ENCODE results near the gene PRPF39. TPM values are rescaled to one million over a fixed set of nuclear protein-coding genes. Genes with fewer than 3 reads are reported as not detected.
"Not testable (repeated sequence)": the region's sequence is repeated elsewhere in the genome, so short reads cannot be mapped to it uniquely, and the experiment has no call there.

Gene PRPF39
- total RNA-seq, 1 donor from 2014 or later, result 47.6 TPM

DNA sequence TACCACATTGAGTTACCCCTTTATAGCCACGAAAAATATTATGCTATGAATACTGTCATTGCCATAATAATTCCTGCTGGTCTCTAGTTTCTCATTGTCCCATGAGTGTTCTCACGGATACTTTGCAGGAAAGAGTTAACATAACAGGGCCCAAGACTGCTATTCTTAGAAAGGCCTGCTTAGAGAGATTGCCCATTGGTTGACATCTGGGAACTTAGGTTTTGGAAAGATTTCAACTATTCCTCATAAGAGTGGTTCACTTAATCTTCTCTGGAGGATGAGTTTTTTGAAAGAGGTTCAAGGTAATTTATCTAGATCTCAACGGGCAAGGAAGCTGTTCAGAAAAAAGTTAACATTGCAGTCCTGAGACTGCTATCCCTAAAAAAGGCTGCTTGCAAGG is 18.4 kb upstream of the PRPF39 start:
- intact Hi-C loops (cut with micrococcal nuclease), result no loop called here
- Mint-ChIP-seq H3K27me3 (ENCODE audit: low read depth) (no peaks in the 10 kb centered on the region), H3K36me3 (ENCODE audit: low read depth) (peaks cover 5% of the 10 kb centered on the region), H3K4me3 (ENCODE audit: low read depth) (no peak overlapping the region), H3K4me1 (ENCODE audit: low read depth) (peaks cover 7% of the 10 kb centered on the region), H3K9me3 (no peaks in the 10 kb centered on the region), H3K27ac (no peak overlapping the region)
- DNase-seq (ENCODE audit: low spot score), result no peak

DNA sequence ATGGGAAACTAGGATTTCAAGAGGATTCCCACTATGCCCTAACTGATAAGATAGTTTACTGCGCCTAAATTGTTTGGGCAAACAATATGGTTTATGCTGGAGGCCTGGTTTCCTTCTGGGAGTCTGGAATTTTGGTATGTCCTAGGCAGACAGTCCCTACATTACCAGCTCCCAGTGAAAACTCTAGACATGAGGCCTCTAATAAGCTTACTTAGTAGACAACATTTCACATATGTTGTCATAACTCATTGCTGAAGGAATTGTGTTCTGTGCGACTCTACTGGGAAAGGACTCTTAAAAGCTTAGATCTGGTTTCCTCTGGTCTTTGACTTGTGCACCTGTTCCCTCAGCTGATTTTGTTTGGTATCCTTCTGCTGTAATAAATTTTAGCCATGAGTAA is 18.0 kb upstream of the PRPF39 start:
- Mint-ChIP-seq H3K4me1 (ENCODE audit: low read depth) (peaks cover 7% of the 10 kb centered on the region), H3K36me3 (ENCODE audit: low read depth) (peaks cover 5% of the 10 kb centered on the region), H3K4me3 (ENCODE audit: low read depth) (no peak overlapping the region), H3K27me3 (ENCODE audit: low read depth) (no peaks in the 10 kb centered on the region), H3K9me3 (no peaks in the 10 kb centered on the region), H3K27ac (no peak overlapping the region)
- intact Hi-C loops (cut with micrococcal nuclease), result no loop called here
- DNase-seq (ENCODE audit: low spot score), result no peak

DNA sequence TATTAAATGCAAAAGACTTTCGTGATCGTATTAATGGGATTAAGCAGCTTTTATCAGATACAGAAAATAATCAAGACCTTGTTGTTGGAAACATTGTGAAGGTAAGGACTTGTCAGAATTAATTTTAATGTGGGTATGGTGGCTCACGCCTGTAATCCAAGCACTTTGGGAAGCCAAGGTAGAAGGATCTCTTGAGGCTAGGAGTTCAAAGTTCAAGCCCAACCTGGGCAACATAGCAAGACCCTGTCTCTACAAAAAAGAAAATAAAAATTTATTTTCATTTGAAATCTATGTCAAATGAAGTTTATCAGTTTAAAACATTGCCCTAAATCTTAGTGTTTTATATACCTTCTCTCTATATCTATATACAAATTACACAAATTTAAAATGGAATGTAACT is 17.2 kb upstream of the PRPF39 start:
- no peak for DNase-seq (ENCODE audit: low spot score)
- intact Hi-C loops (cut with micrococcal nuclease), result no loop called here
- Mint-ChIP-seq H3K27me3 (ENCODE audit: low read depth) (no peaks in the 10 kb centered on the region), H3K4me1 (ENCODE audit: low read depth) (peaks cover 7% of the 10 kb centered on the region), H3K27ac (no peak overlapping the region), H3K9me3 (no peaks in the 10 kb centered on the region), H3K36me3 (ENCODE audit: low read depth) (peaks cover 5% of the 10 kb centered on the region), H3K4me3 (ENCODE audit: low read depth) (no peak overlapping the region)

DNA sequence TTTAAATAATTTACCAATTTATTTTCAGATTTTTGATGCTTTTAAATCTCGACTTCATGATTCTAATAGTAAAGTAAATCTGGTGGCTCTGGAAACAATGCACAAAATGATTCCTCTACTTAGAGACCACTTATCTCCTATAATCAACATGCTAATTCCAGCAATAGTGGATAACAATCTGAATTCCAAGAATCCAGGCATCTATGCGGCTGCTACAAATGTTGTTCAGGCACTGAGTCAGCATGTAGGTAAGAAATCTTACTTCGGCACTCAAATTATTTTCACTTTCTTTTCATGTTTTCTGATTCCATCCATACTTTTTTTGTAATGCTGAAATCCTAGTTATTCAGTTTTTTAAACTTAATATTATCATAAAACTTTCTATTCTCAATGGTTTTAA is 15.5 kb upstream of the PRPF39 start:
- H3K36me3 Mint-ChIP-seq (ENCODE audit: low read depth), result peaks cover 5% of the 10 kb centered on the region
- intact Hi-C loops (cut with micrococcal nuclease), result no loop called here
- no peak overlapping the region for H3K27ac Mint-ChIP-seq
- H3K4me3 Mint-ChIP-seq (ENCODE audit: low read depth), result no peak overlapping the region
- H3K4me1 Mint-ChIP-seq (ENCODE audit: low read depth), result peaks cover 7% of the 10 kb centered on the region
- no peak for DNase-seq (ENCODE audit: low spot score)
- no peaks in the 10 kb centered on the region for H3K9me3 Mint-ChIP-seq
- H3K27me3 Mint-ChIP-seq (ENCODE audit: low read depth), result no peaks in the 10 kb centered on the region

DNA sequence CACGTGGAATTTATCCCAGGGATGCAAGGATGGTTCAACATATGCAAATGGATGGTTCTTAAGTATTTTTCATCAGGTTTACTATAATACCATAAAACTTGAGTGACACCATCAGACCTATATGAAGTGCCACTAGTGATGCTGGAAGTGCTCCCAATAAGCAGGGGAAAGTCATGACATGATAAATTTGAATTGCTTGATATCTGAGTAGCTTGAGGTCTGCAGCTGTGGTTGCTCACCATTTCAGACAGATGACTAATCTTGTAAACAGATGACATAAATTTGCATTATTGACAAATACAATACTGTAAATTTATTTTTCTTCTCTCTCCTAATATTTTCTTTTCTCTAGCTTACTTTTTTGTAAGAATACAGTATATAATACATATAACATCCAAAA is 13.7 kb upstream of the PRPF39 start:
- H3K27ac Mint-ChIP-seq, result no peak overlapping the region
- H3K27me3 Mint-ChIP-seq (ENCODE audit: low read depth), result no peaks in the 10 kb centered on the region
- peaks cover 5% of the 10 kb centered on the region for H3K36me3 Mint-ChIP-seq (ENCODE audit: low read depth)
- peaks cover 7% of the 10 kb centered on the region for H3K4me1 Mint-ChIP-seq (ENCODE audit: low read depth)
- no peak for DNase-seq (ENCODE audit: low spot score)
- H3K9me3 Mint-ChIP-seq, result no peaks in the 10 kb centered on the region
- intact Hi-C loops (cut with micrococcal nuclease), result no loop called here
- H3K4me3 Mint-ChIP-seq (ENCODE audit: low read depth), result no peak overlapping the region

DNA sequence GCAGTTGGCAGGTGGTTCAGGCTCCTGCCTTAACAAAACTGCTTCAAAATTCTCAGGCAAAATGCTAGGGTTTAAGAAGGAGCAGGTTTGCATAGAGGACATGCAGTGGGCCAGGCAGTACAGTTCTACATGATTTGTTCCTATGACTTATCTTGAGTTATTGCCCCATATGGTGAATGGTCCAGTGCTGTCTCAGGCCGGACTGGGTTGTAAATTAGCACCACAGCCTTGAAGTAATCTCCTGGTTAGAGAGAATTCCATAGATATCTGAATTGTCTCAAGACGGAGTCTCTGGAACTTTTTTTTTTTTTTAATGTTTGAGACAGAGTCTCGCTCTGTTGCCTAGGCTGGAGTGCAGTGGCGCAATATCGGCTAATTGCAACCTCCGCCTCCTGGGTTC is 11.8 kb upstream of the PRPF39 start:
- no peaks in the 10 kb centered on the region for H3K9me3 Mint-ChIP-seq
- H3K27ac Mint-ChIP-seq, result no peak overlapping the region
- DNase-seq (ENCODE audit: low spot score), result no peak
- no peaks in the 10 kb centered on the region for H3K27me3 Mint-ChIP-seq (ENCODE audit: low read depth)
- intact Hi-C loops (cut with micrococcal nuclease), result no loop called here
- no peak overlapping the region for H3K4me3 Mint-ChIP-seq (ENCODE audit: low read depth)
- H3K4me1 Mint-ChIP-seq (ENCODE audit: low read depth), result peaks cover 7% of the 10 kb centered on the region
- peaks cover 5% of the 10 kb centered on the region for H3K36me3 Mint-ChIP-seq (ENCODE audit: low read depth)

DNA sequence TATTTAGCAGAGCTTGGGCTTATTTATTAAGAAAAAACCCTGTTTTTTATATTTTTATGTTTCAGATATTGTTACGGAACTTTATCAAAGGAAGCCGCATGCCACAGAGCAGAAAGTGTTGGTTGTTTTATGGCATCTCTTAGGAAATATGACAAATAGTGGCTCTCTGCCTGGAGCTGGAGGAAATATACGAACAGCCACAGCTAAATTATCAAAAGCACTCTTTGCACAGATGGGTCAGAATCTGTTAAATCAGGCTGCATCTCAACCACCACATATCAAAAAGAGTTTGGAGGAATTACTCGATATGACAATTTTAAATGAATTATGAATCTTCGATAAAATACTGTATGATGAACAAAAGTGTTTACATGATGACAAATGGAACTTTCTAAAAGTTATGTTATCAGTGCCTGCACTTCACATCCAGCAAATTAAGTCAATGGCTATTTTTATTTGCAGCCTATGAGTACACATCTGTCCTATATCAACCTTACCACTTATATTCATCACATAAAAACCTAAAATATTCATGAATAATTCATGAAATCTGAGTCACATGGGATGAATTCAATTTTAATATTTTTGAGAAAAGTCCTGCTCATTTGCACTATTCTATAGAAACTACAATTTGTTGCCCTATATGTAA is 10.6 kb upstream of the PRPF39 start:
- H3K4me1 Mint-ChIP-seq (ENCODE audit: low read depth), result peaks cover 1% of the 10 kb centered on the region
- no peaks in the 10 kb centered on the region for H3K9me3 Mint-ChIP-seq
- no peak overlapping the region for H3K27ac Mint-ChIP-seq
- H3K27me3 Mint-ChIP-seq (ENCODE audit: low read depth), result no peaks in the 10 kb centered on the region
- intact Hi-C loops (cut with micrococcal nuclease), result no loop called here
- H3K36me3 Mint-ChIP-seq (ENCODE audit: low read depth), result peaks cover 2% of the 10 kb centered on the region
- H3K4me3 Mint-ChIP-seq (ENCODE audit: low read depth), result no peak overlapping the region
- DNase-seq (ENCODE audit: low spot score), result no peak

DNA sequence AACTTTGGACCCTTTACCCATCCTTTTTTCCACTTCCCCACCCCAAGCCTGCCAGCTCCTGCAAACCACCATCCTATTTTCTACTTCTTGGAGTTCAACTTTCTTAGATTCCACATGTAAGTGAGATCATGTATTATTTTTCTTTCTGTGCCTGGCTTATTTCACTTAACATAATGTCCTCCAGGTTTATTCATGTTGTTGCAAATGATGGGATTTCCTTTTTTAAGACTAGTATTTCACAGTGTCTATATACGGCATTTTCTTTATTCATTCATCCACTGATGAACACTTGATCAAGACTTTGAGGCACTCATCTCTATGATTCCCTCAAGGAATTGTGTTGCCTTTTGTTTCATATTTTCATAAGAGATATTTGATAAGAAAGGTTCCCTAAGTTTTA is 5.6 kb upstream of the PRPF39 start:
- peaks cover 7% of the 10 kb centered on the region for H3K4me1 Mint-ChIP-seq (ENCODE audit: low read depth)
- intact Hi-C loops (cut with micrococcal nuclease), result no loop called here
- H3K27me3 Mint-ChIP-seq (ENCODE audit: low read depth), result no peaks in the 10 kb centered on the region
- H3K4me3 Mint-ChIP-seq (ENCODE audit: low read depth), result no peak overlapping the region
- no peak overlapping the region for H3K27ac Mint-ChIP-seq
- DNase-seq (ENCODE audit: low spot score), result no peak
- H3K36me3 Mint-ChIP-seq (ENCODE audit: low read depth), result no peaks in the 10 kb centered on the region
- no peaks in the 10 kb centered on the region for H3K9me3 Mint-ChIP-seq

DNA sequence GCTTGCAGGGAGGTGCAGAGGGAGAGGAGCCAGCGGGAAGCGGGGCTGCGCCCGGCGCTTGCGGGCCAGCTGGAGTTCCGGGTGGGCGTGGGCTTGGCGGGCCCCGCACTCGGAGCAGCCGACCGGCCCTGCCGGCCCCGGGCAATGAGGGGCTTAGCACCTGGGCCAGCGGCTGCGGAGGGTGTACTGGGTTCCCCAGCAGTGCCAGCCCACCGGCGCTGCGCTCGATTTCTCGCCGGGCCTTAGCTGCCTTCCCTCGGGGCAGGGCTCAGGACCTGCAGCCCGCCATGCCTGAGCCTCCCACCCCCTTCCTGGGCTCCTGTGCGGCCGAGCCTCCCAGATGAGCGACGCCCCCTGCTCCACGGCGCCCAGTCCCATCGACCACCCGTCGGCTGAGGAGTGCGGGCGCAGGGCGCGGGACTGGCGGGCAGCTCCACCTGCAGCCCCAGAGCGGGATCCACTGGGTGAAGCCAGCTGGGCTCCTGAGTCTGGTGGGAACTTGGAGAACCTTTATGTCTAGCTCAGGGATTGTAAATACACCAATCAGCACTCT is 3.4 kb upstream of the PRPF39 start:
- DNase-seq (ENCODE audit: low spot score); H3K4me3 Mint-ChIP-seq (ENCODE audit: low read depth); H3K27me3 Mint-ChIP-seq (ENCODE audit: low read depth); intact Hi-C loops (cut with micrococcal nuclease); H3K36me3 Mint-ChIP-seq (ENCODE audit: low read depth); H3K9me3 Mint-ChIP-seq; H3K27ac Mint-ChIP-seq: not testable (repeated sequence)
- H3K4me1 Mint-ChIP-seq (ENCODE audit: low read depth), result peaks cover 16% of the 10 kb centered on the region

DNA sequence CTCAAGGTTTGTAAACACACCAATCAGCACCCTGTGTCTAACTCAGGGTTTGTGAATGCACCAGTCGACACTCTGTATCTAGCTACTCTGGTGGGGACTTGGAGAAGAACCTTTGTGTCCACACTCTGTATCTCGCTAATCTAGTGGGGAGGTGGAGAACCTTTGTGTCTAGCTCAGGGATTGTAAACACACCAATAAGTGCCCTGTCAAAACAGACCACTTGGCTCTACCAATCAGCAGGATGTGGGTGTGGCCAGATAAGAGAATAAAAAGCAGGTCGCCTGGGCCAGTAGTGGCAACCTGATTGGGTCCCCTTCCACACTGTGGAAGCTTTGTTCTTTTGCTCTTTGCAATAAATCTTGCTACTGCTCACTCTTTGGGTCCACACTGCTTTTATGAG is 2.8 kb upstream of the PRPF39 start:
- intact Hi-C loops (cut with micrococcal nuclease); H3K27me3 Mint-ChIP-seq (ENCODE audit: low read depth): not testable (repeated sequence)

DNA sequence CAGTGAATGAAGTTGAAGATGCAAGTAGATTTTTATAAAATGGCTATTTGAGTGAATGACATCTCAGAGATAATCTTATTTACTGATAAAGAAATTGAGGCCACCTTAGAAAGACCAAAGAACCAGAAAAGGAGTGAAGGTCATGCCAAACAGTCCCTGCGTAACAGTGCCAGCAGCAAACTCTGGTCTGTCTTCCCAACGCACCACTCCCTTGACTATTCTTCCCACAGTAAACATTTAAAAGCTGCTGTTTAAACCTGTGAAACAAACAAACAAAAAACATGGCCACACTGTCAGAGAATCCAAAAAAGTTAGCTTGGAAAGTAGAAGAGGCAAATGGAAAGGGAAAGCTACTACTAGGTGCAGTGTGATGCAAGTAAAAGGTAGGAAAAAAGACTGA is 1.5 kb upstream of the PRPF39 start:
- intact Hi-C loops (cut with micrococcal nuclease), result no loop called here
- Mint-ChIP-seq H3K4me3 (ENCODE audit: low read depth) (peak overlapping the region; percentile 1), H3K27me3 (ENCODE audit: low read depth) (no peaks in the 10 kb centered on the region), H3K9me3 (no peaks in the 10 kb centered on the region), H3K4me1 (ENCODE audit: low read depth) (peaks cover 33% of the 10 kb centered on the region), H3K27ac (peak overlapping the region; percentile 34), H3K36me3 (ENCODE audit: low read depth) (peaks cover 25% of the 10 kb centered on the region)
- DNase-seq (ENCODE audit: low spot score), result no peak

More for the DNA sequence above, 2.8 kb upstream of the PRPF39 start:
- not testable (repeated sequence) for DNase-seq (ENCODE audit: low spot score); H3K4me3 Mint-ChIP-seq (ENCODE audit: low read depth); H3K9me3 Mint-ChIP-seq; H3K27ac Mint-ChIP-seq
- H3K4me1 Mint-ChIP-seq (ENCODE audit: low read depth), result peaks cover 21% of the 10 kb centered on the region
- H3K36me3 Mint-ChIP-seq (ENCODE audit: low read depth), result peaks cover 13% of the 10 kb centered on the region

DNA sequence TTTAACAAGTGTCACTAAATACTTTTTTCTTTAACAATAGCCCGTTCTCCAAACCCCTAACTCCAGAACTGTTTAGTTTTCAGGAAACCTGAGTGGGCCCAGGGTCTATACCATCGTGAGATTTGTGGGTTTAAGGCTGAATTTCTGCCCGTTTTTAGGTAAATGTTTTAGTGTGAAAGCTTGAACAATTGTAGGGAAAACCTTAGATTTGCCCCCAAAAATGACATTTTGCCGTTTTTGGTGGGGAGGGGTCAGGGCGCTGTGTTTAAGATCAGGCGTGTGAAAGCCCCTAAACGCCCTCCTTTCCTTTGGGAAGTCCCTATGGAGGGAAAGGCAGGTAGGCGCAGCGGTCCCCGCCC is 320 bp upstream of the PRPF39 start:
- Mint-ChIP-seq H3K4me3 (ENCODE audit: low read depth) (peak overlapping the region; percentile 97), H3K4me1 (ENCODE audit: low read depth) (peaks cover 42% of the 10 kb centered on the region), H3K36me3 (ENCODE audit: low read depth) (peaks cover 32% of the 10 kb centered on the region), H3K27me3 (ENCODE audit: low read depth) (no peaks in the 10 kb centered on the region), H3K9me3 (no peaks in the 10 kb centered on the region), H3K27ac (peak overlapping the region; percentile 68)
- intact Hi-C loops (cut with micrococcal nuclease), result no loop called here
- DNase-seq (ENCODE audit: low spot score), result no peak

DNA sequence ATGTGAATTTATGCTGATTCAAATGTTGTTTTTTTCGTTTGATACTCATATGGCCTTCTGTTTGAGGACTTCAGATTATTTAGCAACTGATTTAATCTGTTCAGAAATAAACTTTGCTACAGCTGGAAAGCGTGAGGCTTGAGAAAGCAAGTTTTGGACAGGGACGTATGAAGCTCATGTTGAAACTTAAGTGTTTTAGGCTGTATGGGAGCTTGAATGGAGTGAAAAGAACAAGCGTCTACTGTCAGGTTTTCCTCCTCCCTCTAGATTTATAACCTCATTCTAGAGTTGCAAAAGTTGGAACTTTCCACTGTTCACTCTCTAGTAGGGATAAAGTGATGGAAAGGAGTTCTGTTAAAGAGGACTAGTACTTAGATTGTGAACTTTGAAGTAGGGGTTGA is 1.0 kb downstream of the PRPF39 start:
- peak overlapping the region; percentile 97 for H3K4me3 Mint-ChIP-seq (ENCODE audit: low read depth)

More for the DNA sequence above, 1.0 kb downstream of the PRPF39 start:
- no peaks in the 10 kb centered on the region for H3K9me3 Mint-ChIP-seq
- H3K27ac Mint-ChIP-seq, result peak overlapping the region; percentile 97
- peaks cover 43% of the 10 kb centered on the region for H3K36me3 Mint-ChIP-seq (ENCODE audit: low read depth)
- DNase-seq (ENCODE audit: low spot score), result no peak
- no peaks in the 10 kb centered on the region for H3K27me3 Mint-ChIP-seq (ENCODE audit: low read depth)
- intact Hi-C loops (cut with micrococcal nuclease), result loop anchor here (1.0 to 2.0 kb wide), 5 partner anchors 29 to 188 kb away; partner anchors contain the start of genes FKBP3, KLHL28 and MIS18BP1
- peaks cover 53% of the 10 kb centered on the region for H3K4me1 Mint-ChIP-seq (ENCODE audit: low read depth)

Measured in activated T-helper 2 cell treated with anti-CD3 and anti-CD28 coated beads, Interferon-gamma antibody, Interleukin-2, Interleukin-4, amounts not matched to agents 10 μg/mL and 5 μg/mL and 100 μg/mL, durations not matched to agents 14 hours and 24 hours and 36 hours (primary cell).